GM19468 (cell line): Measurements from ENCODE around the gene PNLIPRP3.
"Not testable (repeated sequence)": the region's sequence is repeated elsewhere in the genome, so short reads cannot be mapped to it uniquely, and the experiment has no call there.

Experiments used
- ATAC-seq: cut with Tn5 transposase; IDR thresholded peaks from one replicate; pipeline ENCODE4 v1.9.1; 2021; ENCODE audit warnings: mild to moderate bottlenecking, moderate library complexity, moderate number of reproducible peaks; ENCODE audit not compliant: unreplicated experiment; ENCODE audit errors: extremely low read depth

PNLIPRP3 gene

DNA sequence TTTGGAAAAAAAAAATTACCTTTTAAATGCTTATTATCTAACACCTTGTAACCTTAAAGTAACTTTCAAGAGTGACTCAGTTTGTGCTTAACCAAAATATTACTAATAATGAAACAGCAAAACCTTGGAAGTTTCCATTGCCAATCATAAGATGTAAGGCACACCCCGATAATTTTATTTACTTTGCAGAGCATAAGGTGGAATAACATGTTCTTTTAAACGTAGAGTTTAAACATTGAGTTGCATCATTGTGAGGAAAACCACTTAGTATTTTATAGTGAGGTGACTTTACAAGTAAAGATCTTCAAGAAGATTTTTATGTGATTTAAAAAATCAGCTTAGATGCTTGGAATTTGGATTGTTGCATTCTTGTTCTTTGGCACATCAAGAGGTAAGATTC lies at the start of gene PNLIPRP3:
Gene PNLIPRP3, plus strand, starts transcription at position 177 of the 400 bp plus-strand sequence. Its CDS starts 166 bp downstream, at position 343.
- ATAC-seq, result no peak

DNA sequence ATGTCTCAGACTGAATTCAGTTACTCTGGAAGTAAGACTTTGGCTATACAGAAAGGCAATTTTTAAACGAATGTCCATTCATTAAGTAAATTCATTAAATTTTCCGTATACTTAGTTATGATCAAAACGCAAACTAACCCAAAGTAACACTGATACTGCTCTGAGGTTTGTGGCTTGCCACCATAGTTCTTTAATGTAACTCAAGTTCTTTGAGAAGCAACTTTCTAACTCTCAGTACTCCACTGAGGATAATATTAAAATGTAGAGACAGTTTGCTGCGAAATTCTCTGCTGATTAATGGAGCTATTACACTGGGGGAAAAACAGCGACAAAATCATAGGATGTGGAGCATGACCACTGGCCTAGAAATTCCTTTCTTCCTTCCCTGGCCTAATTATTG lies 45.4 kb upstream of the PNLIPRP3 start:
- no peak for ATAC-seq

DNA sequence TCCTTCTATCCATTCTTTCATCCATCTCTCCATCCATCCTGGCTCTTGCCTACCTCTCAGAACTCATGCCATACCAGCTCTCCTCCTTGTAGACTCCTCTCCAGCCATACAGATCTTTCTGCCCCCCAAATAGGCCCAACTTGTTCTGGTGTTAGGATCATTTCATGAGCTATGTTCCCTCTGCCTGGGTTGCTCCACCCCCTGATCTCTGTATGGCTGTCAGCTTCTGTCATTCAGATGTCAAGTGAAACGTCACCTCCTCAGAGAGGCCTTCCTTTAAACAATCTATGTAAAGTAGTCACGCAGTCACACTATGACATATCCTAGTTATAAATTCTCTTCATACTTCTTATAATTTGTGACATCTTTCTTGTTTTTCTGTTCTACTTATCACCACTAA lies 42.3 kb upstream of the PNLIPRP3 start:
- ATAC-seq, result no peak

DNA sequence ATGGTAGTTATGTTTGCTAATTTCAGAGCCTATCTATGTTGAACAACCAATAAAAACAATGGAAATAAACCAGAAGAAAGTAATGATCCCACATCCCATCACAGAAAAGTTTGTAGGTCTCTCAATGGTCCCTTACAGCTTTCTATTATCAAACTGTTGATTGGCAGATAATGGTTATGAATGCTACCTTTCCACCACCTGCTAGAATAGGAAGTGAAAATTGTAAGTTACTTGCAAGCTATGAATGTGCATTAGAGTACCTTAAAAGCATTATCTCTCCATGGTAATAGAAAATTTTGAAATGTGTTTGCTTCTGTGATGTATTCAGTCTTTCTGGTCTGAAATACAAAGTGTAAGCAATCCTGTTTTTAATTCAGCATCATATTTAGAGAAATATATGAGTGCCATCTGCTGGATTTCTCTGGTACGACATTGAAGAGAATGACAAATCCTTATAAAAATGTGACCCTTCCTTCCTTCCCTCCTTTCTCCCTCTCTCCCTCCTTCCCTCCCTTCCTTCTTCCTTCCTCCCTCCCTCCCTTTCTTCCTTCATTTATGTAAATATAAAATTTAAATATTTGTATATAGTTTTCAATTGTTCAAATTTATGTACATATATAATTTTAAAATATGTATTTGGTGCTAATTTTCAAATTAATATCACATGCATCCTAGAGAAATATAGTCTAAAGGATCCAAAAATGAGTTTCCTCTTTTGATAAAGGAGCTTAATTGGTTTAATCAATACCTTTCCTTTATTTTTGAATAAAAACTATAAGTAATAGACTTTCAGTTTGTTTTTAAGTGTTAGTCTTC lies 41.4 kb upstream of the PNLIPRP3 start:
- peak; percentile 27 for ATAC-seq

DNA sequence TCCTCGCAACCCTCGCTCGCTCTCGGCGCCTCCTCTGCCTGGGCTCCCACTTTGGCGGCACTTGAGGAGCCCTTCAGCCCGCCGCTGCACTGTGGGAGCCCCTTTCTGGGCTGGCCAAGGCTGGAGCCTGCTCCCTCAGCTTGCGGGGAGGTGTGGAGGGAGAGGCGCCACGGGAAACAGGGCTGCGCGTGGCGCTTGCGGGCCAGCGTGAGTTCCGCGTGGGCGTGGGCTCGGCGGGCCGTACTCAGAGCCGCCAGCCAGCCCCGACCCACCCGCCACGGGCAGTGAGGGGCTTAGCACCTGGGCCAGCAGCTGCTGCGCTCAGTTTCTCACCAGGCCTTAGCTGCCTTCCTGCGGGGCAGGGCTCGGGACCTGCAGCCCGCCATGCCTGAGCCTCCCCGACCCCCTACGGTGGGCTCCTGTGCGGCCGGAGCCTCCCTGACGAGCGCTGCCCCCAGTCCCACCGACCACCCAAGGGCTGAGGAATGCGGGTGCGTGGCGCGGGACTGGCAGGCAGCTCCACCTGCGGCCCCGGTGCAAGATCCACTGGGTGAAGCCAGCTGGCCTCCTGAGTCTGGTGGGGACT lies 34.3 kb upstream of the PNLIPRP3 start:
- not testable (repeated sequence) for ATAC-seq

DNA sequence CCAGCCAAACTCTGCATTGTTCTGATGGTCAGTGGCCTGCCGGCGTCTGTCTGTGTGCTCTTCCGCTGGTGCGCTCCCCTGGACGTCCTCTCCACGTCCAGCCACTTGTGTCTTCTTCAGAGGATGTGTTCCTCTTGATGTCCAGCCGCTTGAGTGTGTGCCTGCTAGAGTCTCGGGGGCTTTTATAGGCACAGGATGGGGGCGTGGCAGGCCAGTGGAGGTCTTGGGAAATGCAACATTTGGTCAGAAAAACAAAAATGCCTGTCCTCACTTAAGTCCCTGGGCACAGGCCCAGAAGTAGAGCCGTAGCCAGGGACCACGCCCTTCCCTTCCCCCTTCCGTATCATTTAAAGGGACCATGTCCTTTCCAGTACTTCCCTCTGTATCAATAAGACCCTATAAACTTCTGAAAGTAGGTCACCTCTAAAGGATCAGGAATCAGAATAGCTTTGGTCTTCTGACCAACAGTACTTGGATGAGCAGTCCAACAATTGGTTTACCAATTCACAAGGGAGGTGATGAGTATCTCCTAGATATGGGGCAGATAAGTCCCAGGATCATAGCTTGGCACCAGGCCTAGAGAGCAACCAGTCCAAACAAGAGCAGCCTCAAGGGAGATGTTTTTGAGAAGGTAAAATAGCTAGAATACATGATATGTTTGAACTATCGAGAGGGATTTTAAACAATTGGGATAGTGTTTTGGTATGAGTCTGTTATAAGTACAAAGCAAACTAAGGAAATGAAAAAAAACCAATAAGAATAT lies 32.2 kb upstream of the PNLIPRP3 start:
- ATAC-seq, result no peak

DNA sequence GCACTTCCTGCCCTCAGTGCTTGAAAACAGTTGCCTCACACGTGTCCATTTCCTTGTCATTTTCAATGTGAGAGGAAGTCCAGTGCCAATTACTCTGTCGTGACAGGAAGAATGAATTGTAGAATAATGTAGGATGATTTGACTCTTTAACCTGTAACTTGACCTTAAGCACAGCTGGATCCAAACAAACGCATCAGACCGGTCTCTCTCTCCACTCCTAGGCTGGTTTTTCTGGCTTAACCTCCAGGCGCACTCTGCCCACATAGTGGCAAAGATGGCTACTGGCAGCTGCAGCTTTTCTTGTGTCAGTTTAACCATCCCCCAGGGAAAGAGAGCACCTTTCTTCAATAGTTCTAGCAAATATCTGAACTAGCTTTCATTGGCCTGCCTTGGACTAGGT lies 29.4 kb upstream of the PNLIPRP3 start:
- no peak for ATAC-seq

DNA sequence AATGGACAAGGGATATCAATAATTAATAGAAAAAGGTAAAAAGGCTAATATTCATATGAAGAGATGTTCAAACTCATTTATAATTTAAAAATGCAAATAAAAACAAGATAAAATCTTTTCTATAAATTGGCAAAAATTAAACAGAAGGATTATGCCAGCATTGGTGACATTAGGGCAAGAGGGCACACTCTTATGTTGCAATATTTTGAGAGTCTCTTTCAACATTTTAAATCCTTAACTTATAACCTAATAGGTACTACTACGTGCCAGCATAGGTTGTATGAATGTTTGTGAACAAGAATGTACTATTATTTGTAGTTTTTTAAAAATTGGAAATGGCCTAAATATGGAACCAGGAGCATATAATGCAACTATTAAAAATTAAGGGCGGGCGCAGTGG lies 24.8 kb upstream of the PNLIPRP3 start:
- ATAC-seq, result no peak

DNA sequence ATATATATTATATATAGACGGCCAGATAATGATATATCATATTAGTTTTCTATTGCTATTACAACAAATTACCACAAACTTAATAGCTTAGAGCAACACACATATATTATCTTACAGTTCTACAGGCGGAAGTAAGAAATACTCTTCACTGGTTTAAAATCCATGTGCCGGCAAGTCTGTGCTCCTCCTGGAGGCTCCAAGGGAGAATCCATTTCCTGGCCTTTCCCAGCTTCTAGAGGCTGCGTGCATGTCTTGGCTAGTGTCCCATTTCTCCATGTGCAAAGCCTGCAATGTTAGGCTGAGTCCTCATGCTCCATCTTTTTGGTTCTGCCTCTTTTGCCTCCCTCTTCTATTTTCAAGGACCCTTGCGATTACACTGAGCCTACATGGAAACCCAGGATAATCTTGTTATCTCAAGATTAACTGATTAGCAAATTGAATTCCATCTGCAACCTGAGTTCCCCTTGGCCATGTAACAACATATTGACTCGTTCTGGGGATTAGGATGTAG lies 23.9 kb upstream of the PNLIPRP3 start:
- no peak for ATAC-seq

DNA sequence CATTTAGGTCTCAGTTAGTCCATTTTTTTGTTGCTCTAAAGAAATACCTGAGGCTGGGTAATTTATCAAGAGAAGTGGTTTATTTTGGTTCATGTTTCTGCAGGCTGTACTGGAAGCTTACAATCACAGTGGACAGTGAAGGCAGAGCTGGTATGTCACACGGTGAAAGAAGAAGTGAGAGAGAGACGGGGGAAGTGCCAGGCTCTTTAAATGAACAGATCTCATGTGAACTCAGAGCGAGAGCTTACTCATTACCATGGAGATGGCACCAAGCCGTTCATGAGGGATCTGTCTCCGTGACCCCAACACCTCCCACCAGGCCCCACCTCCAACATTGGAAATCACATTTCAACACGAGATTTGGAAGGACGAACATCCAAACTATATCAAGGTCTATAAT lies 18.9 kb upstream of the PNLIPRP3 start:
- ATAC-seq, result no peak

DNA sequence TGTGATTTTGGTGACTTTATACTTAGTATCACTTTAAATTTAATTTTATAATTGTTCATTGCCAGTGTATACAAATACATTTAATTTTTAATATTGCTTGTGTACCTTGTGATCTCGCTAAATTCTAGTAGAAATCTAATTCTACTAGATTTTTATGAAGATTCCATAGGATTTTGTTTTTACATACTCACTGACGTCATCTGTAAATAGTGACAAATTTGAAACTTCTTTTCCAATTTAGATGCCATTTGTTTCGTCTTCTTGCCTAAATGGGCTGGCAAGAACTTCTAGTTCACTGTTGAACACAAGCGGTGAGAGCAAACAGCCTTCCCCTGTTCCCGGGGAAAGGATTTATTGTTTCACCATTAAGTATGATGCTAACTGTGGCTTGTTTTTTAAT lies 17.3 kb upstream of the PNLIPRP3 start:
- ATAC-seq, result no peak

DNA sequence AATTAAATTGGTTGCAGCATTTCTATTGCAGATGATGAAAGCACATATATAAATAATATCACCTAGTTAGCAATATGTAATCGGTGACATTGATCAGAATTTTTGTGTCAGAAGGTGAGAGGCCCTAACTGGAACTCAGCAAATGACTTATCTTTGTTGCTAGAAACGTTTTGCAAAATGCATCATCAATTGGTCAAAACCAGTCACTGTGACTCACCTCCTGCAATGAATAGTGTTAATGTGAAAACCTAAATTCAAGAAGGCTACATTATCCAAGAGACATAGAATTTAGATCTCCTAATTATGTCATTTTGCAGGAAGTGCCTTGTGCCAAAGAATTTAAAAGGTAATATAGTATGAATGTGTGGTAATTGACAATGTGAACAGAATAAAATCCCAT lies 9.8 kb upstream of the PNLIPRP3 start:
- no peak for ATAC-seq

DNA sequence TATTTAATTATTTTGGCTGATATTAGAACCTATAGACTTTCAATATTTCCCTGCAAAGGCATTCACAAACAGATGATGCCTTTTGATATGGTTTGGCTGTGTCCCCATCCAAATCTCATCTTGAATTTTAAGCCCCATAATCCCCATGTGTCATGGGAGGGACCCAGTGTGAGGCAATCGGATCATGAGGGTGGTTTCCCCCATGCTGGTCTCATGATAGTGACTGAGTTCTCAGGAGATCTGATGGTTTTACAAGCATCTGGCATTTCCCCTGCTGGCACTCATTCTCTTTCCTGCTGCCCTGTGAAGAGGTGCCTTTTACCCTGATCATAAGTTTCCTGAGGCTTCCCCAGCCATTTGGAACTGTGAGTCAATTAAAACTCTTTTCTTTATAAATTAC lies 9.3 kb upstream of the PNLIPRP3 start:
- no peak for ATAC-seq

DNA sequence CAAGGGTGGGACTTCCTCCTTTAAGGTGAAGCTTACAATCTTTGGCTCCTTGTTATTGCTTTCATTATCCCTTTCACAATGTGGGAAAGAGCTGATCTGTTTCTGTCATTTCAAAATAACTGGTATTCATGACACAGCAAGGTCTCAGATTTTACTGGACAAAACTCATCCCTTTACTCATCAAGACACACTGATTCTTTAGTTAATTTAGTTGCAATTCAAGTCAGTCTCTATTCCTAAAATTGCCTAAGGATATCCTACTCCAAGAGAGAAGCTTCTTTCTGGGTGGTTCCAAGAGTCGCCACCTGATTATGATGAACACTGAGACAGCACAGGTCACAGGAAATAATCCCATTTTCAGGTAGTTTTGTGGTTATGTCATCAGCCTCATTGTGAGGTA lies 5.8 kb upstream of the PNLIPRP3 start:
- no peak for ATAC-seq

DNA sequence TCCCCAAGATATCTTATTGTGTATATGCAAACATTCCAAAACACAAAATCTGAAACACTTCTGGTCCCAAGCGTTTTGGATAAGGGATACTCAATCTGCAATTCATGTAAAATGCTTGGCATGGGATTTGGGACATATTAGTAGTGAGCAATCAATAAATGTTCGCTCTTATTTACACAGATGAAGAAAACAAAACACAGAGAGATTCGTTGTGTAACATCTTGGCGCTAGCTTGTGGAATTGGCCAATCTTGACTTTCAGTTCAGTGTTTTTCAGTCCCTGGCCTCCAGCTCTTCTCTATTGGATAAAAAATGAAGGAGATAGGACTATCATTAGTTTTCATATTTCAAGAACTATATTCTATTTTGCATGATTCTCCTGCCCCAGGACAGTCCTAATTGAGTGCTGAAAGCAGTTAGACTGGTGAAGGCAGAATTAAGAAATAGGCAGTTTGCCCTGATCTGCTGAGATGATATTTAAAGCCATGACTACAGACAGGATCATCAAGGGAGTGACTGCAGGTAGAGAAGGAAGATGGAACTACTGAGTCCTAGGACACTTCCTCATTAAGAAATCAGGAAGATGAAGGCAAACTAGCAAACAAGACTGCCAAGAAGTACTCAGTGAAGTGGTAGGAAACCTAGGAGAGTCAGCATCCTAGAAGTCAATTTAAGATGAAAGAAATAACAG lies 1.8 kb downstream of the PNLIPRP3 start:
- ATAC-seq, result no peak

DNA sequence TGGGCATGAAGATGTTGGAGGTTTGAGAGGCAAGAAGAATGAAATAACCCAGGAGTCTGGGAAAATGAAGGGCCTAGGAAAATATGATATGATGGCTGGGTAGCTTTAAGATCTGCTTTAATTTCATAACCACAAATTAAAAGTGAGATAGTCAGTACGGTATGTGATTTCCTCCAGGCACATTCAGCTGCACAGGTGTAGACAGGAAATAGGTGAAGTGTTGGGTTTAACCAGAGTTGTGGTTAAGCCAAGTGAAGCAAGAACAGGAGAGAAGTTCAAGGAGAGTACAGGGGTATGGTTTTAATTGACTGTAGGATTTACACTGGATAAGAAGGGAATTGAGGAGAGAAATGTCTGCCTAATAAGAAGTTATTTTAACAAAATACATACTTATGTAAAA lies 2.6 kb downstream of the PNLIPRP3 start:
- no peak for ATAC-seq

DNA sequence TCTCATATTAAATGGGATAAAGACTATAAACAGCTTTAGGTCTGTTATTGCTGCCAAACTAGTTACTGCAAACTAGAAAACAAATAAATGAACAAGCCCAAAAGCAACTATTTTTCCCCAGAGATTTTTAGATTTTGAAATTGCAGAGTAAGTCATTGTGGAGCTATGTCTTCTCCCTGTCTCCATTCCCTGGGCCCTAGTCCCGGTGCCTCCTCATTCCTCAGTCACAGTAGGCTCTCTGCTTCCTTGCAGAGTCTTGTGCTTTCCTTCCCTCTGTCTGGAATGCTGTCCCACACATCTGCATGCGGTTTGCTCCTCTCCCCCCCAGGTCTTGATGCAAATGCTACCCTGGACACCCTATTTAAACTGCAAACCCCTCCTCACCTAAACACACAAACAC lies 4.0 kb downstream of the PNLIPRP3 start:
- ATAC-seq, result no peak

DNA sequence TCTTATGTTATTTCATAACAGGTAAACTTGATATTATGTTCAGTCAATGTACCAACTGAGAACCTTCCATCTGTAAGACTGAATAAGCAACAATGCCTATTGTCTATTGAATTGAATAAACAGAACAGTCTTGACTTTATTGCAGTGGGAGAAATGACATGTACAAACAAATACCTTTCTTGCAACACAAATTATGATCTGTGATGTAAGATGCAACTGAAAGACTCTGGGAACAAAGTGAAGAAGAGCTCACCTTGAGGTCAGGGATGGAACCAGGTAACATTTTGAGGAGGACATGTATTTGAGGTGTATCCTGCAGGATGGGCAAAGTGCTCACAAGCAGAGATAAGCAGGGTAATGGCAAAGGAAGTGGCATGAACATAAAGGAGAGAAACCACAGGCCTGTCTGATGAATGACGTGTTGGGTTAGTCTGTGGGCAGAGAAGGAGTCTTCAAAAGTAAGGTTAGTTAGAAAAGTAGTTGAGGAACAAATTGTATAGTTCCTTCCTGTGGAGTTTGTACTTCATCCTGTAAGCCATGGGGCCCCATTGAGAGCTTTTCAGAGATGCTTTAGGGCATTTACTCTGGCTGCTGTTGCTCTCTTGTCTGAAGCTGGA lies 9.5 kb downstream of the PNLIPRP3 start:
- ATAC-seq, result no peak

DNA sequence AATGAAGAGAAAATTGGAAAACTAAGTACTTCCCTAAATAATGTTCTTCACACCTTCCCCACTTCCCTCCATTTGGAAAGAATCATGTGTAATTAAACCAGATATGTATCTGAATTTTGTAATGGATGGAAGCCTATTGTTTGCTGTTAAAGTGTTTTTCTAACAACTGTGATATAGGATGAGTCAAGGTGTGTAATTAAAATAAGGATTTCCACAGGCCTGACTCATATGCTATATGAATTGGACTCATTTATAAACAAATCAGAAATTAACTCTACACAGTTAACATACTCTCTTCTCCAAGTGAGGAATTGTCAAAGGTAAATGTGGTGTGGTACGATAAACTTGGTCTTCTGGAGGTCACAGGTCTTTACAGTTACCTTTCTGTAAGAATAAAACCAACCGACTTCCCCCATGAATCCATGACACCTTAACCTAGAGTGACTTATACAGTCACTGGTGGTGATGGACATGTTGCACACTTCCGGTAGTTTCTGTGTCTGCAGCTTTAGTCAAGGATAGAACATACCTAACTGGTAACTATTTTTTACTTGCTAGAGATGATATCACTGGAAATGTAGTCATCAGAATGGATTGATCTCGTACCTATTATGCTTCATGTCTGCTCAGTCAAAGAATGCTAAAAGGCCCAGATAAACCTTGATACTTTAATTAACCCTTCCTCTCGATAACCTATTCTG lies 12.8 kb downstream of the PNLIPRP3 start:
- no peak for ATAC-seq
